CD4-positive, alpha-beta T cell treated with Interleukin-15 for 1 hour (primary cell): ENCODE measurements around the gene TMEM258.

Experiments used
- DNase-seq: peaks from one replicate; pipeline ENCODE4 v3.0.0-alpha.2; 2020

Gene TMEM258

GRCh38 chr11:61792310-61793082 lies at the start of gene TMEM258, which contains the start of gene FEN1:
Gene TMEM258, minus strand, starts transcription at chr11:61792599. Its CDS starts 41 bp downstream, at chr11:61792558.
Gene FEN1, plus strand, starts transcription at chr11:61792911. Its CDS starts 2,451 bp downstream, at chr11:61795362.
- DNase-seq = peak; percentile 90

DNA sequence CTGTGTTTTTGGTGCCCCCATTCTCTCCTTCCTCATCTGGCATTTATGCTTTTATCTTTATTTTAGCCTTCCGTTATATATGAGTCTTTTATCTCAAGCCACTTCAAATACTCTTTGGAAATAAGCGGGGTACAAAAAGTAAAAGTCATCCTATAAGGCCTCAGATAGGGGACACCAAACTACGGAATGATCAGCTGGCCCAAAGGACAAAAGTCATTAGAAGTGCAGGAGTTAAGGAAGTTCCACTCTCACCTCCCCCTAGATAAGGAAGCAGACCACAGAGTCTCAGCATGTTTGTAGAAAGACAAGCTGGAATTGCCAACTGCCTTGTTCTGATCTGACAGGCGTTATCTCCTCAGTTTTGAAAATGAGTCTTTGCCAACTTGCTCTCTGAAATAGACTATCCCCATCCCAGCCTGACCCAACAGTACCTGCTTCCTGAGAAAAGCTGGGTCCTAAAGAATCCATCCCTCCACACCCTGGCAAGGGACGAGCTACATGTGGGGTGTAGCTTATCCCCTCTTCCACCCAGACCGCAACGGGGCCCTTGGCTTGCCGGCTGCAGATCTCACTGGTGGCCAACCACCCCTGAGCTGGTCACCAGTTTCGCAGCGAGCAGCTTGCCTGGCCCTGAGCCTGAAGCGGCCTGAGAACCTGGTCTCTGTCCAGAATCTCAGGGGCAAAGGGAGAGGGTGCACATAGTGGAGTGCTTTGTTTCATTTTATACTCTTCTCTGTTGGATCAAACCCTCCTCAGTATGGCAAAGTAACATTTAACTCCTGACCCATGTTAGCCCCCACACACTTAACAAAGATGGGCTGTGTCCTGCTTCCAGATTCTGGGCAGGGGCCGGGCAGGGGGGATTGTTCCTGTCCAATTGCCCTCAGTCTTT lies 49.5 kb upstream of the TMEM258 start:
- DNase-seq = no peak

- no peak for DNase-seq
Measured at GRCh38 chr11:61840371-61840770, 48.0 kb upstream of the TMEM258 start.

DNA sequence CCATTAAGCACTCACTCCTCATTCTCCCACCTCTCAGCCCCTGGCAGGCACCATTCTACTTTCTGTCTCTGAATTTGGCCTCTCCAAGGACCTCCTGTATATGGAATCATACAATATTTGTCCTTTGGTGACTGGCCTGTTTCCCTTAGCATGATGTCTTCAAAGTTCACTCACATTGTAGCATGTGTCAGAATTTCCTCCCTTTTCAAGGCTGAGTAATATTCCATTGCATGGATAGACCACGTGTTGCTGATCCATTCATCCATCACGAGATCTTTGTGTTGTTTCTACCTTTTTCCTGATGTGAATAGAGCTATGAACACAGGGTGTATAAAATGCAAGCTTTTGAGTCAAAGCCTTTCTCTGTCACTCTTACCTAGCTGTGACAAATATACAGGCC lies 47.3 kb upstream of the TMEM258 start:
- DNase-seq = no peak

DNA sequence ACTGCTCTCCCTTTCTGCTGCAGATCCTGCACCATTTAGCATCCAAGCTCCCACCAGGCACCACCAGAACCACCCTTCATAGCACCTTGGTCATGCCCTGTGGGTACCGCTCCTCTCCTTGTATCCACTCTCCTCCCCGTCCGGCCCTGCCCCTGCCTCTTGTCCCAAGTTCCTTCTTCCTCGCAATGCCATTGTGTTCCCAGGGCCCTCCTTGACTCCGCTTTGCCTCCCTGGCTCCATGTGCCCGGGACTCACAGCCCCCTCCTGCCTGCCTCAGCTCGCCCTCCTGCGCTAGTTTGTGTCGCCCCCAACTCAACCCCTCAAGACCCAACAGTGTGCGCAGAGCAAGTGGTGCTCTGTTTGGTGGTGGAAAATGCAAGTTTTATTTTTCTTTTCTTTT lies 46.5 kb upstream of the TMEM258 start:
- DNase-seq = no peak

- no peak for DNase-seq
Measured at GRCh38 chr11:61838501-61838900, 46.1 kb upstream of the TMEM258 start.

DNA sequence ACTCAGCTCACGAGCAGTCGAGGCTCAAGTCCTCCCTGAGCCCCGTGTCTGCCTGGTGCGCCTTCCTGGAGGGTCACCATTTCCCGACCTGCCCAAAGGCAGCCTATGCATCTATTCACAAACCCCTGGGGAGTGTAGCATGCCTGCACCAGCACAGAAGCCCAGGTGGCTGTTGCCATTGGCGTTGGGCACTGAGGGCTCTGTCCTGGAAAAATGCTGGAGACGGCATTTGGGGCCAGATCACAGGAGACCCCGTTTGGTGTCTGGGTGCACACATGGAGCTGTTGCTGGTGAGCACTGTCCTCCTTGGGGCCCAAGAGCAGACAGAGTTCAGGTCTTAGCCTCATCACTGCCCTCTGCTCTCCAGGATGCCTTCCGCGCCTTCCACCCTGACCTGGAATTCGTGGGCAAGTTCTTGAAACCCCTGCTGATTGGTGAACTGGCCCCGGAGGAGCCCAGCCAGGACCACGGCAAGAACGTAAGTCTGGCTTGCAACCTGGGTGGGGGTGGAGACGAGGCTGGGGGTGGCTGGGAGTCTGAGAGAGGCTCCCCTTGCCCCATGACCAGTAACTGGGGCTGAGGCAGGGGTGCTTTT lies 45.1 kb upstream of the TMEM258 start:
- no peak for DNase-seq

DNA sequence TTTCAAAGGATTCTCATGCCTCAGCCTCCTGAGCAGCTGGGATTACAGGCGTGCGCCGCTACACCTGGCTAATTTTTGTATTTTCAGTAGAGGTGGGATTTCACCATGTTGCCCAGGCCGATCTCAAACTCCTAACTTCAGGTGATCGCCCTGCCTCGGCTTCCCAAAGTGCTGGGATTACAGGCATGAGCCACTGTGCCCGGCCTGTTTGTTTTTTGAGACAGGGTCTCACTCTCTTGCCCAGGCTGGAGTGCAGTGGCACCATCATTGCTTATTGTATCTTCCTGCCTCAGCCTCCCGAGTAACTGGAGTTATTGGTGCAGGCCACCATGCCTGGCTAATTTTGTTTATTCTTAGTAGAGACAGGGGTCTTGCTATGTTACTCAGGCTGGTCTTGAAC lies 43.8 kb upstream of the TMEM258 start:
- no peak for DNase-seq

- DNase-seq = peak; percentile 68
Measured at GRCh38 chr11:61834278-61835048, 42.1 kb upstream of the TMEM258 start.

- DNase-seq = no peak
Measured at GRCh38 chr11:61833926-61834277, 41.5 kb upstream of the TMEM258 start.

DNA sequence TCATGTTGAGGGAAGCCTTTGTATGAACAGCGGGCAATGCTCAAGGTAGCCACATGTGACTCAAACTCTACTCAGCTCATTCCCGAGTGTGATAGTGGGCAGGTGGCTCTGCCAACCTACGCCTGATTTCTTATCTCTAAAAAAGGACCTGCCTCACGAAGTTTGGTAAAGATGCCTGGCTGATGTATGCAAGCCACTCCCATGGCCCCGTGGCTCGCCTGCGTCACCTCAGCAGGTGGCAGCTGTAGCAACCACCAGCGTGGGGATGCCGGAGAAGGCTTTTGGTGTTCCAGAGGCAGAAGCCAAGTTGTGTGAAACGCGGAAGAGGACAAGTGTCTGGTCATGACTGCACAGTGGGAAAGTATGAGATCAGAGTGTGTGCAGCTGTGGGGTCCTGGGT lies 41.1 kb upstream of the TMEM258 start:
- DNase-seq = peak; percentile 32

GRCh38 chr11:61832754-61833153 lies 40.4 kb upstream of the TMEM258 start:
- no peak for DNase-seq

DNA sequence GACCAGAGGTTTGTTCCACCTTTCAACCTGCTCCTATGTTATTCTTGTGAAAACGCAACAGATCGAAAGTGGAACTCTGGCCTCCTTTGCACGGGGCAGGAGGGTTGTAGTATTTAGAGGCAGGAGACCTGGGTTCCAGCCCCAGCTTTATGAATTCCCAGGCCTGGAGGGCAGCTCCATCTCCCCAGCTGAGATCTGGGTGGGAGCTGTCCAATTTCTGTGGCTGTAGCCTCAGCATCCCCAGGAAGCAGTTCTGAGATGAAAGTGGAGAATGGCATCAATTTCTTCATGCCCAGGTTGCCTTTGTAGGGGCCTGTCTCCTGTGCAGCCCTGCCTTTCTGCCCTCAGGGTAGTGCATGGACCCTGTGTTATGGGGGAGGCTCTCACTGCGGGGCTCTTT lies 39.8 kb upstream of the TMEM258 start:
- DNase-seq = no peak

GRCh38 chr11:61830237-61831105 lies 38.1 kb upstream of the TMEM258 start:
- DNase-seq = no peak

DNA sequence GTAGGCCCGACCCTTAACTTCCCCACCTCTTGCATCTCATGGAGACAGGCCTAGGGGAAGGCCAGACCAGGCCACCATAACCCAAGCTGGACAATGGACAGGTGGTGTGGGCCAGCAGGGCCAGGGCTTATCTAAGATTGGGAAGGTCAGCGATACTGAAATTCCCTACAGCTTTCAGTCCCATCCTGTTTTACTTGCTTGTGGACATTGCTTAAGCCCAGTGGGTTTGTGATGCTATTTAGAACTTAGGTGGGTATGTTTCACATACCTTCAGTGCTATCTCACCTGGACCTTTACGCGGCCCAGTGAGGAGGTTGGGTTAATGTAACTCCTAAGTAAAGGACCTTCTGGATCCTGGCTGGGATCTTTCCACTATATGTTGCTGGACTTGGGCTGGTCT lies 37.4 kb upstream of the TMEM258 start:
- DNase-seq = no peak

DNA sequence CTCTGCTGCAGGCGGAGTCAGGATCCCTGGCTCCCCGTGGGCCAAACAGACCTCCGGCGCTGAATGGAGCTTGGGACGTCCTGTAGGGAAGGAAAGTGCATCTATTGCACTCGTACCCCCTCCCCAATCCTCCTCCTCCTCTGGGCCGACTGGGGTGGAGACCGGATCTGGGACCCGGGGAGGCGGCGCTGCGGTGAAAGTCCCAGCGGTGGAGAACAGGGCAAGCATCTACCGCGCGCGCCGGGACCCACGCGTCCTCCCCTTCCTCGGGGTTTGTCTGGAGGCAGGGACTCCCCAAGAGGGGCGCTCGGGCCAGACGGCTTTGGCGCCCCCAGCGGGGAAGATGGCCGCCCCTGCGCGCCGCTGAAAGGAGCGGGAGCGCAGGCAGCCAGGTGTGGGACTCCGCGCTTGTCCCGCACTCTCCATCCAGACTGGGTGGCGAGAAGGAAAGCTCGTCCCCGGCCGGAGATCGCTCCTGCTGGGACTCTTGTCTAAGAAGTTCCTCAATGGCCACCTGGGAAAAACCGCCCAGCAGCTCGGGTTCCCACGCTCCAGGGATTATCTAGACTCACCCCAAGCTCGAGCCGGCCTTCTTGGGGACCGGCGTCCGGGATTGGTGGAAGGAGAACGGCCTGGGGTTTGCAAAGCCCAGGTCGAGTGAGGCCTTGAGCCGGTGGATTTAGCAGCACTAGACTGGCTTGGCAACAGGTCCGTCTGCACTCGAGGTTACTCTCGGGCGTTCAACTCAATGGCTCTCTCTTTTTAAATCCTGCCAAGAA lies 36.4 kb upstream of the TMEM258 start:
- DNase-seq = no peak

- no peak for DNase-seq
Measured at GRCh38 chr11:61828379-61828628, 35.9 kb upstream of the TMEM258 start.

- DNase-seq = peak; percentile 65
Measured at GRCh38 chr11:61827571-61828378, 35.4 kb upstream of the TMEM258 start, which contains the start of gene FADS2. Gene FADS2, plus strand, starts transcription at chr11:61828300. Its CDS starts 91 bp downstream, at chr11:61828391.

- peak; percentile 30 for DNase-seq
Measured at GRCh38 chr11:61826930-61827570, 34.7 kb upstream of the TMEM258 start.

- no peak for DNase-seq
Measured at GRCh38 chr11:61820174-61820573, 27.8 kb upstream of the TMEM258 start.
